Measurements from ENCODE around the gene KCNJ15.
A peak's percentile ranks its signal among the peaks of the same experiment; 100 is the strongest.

KCNJ15 gene

GRCh38 chr21:38325731-38326420 lies 69.1 kb downstream of the KCNJ15 start:
- no peak overlapping the region for H3K4me3 ChIP-seq (ENCODE audit: low read depth, low read length)
- H3K79me2 ChIP-seq (ENCODE audit: control insufficient read depth, insufficient read depth, low read length, unreplicated experiment), result no peaks in the 10 kb centered on the region
- H3K27me3 ChIP-seq (ENCODE audit: insufficient read depth, low read length), result no peaks in the 10 kb centered on the region
- no peak overlapping the region for H2AFZ ChIP-seq (ENCODE audit: low read length, unreplicated experiment)
- H3K27ac ChIP-seq (ENCODE audit: low read depth, low read length), result 0 out of 2 replicates have a peak overlapping the region, but pooled peaks have one; percentile 98
- peaks cover 36% of the 10 kb centered on the region for H3K4me1 ChIP-seq (ENCODE audit: control insufficient read depth, insufficient read depth, low read length, unreplicated experiment)
- no peaks in the 10 kb centered on the region for H3K36me3 ChIP-seq (ENCODE audit: insufficient read depth, low read length)

GRCh38 chr21:38326429-38326828 lies 69.6 kb downstream of the KCNJ15 start:
- H2AFZ ChIP-seq (ENCODE audit: low read length, unreplicated experiment), result no peak overlapping the region
- no peaks in the 10 kb centered on the region for H3K36me3 ChIP-seq (ENCODE audit: insufficient read depth, low read length)
- H3K79me2 ChIP-seq (ENCODE audit: control insufficient read depth, insufficient read depth, low read length, unreplicated experiment), result no peaks in the 10 kb centered on the region
- peaks cover 36% of the 10 kb centered on the region for H3K4me1 ChIP-seq (ENCODE audit: control insufficient read depth, insufficient read depth, low read length, unreplicated experiment)
- H3K27ac ChIP-seq (ENCODE audit: low read depth, low read length), result no peak overlapping the region
- no peak overlapping the region for H3K4me3 ChIP-seq (ENCODE audit: low read depth, low read length)
- no peaks in the 10 kb centered on the region for H3K27me3 ChIP-seq (ENCODE audit: insufficient read depth, low read length)

GRCh38 chr21:38326899-38327298 lies 70.1 kb downstream of the KCNJ15 start:
- no peak overlapping the region for H3K27ac ChIP-seq (ENCODE audit: low read depth, low read length)

GRCh38 chr21:38327984-38328383 lies 71.2 kb downstream of the KCNJ15 start:
- Histone ChIP-seq H2AFZ (ENCODE audit: low read length, unreplicated experiment) (no peak overlapping the region), H3K27me3 (ENCODE audit: insufficient read depth, low read length) (no peaks in the 10 kb centered on the region), H3K27ac (ENCODE audit: low read depth, low read length) (no peak overlapping the region), H3K36me3 (ENCODE audit: insufficient read depth, low read length) (no peaks in the 10 kb centered on the region), H3K4me3 (ENCODE audit: low read depth, low read length) (no peak overlapping the region), H3K4me1 (ENCODE audit: control insufficient read depth, insufficient read depth, low read length, unreplicated experiment) (peaks cover 28% of the 10 kb centered on the region), H3K79me2 (ENCODE audit: control insufficient read depth, insufficient read depth, low read length, unreplicated experiment) (no peaks in the 10 kb centered on the region)

More at GRCh38 chr21:38326899-38327298, 70.1 kb downstream of the KCNJ15 start:
- Histone ChIP-seq H2AFZ (ENCODE audit: low read length, unreplicated experiment) (no peak overlapping the region), H3K4me3 (ENCODE audit: low read depth, low read length) (no peak overlapping the region), H3K79me2 (ENCODE audit: control insufficient read depth, insufficient read depth, low read length, unreplicated experiment) (no peaks in the 10 kb centered on the region), H3K27me3 (ENCODE audit: insufficient read depth, low read length) (no peaks in the 10 kb centered on the region), H3K36me3 (ENCODE audit: insufficient read depth, low read length) (no peaks in the 10 kb centered on the region), H3K4me1 (ENCODE audit: control insufficient read depth, insufficient read depth, low read length, unreplicated experiment) (peaks cover 36% of the 10 kb centered on the region)

GRCh38 chr21:38329162-38329561 lies 72.4 kb downstream of the KCNJ15 start:
- Histone ChIP-seq H3K27me3 (ENCODE audit: insufficient read depth, low read length) (no peaks in the 10 kb centered on the region), H3K27ac (ENCODE audit: low read depth, low read length) (no peak overlapping the region), H3K4me1 (ENCODE audit: control insufficient read depth, insufficient read depth, low read length, unreplicated experiment) (peaks cover 16% of the 10 kb centered on the region), H3K79me2 (ENCODE audit: control insufficient read depth, insufficient read depth, low read length, unreplicated experiment) (no peaks in the 10 kb centered on the region), H3K4me3 (ENCODE audit: low read depth, low read length) (no peak overlapping the region), H2AFZ (ENCODE audit: low read length, unreplicated experiment) (no peak overlapping the region), H3K36me3 (ENCODE audit: insufficient read depth, low read length) (no peaks in the 10 kb centered on the region)

GRCh38 chr21:38330666-38331065 lies 73.9 kb downstream of the KCNJ15 start:
- H3K27me3 ChIP-seq (ENCODE audit: insufficient read depth, low read length), result no peaks in the 10 kb centered on the region
- H2AFZ ChIP-seq (ENCODE audit: low read length, unreplicated experiment), result no peak overlapping the region
- no peak overlapping the region for H3K27ac ChIP-seq (ENCODE audit: low read depth, low read length)
- H3K36me3 ChIP-seq (ENCODE audit: insufficient read depth, low read length), result no peaks in the 10 kb centered on the region
- H3K79me2 ChIP-seq (ENCODE audit: control insufficient read depth, insufficient read depth, low read length, unreplicated experiment), result no peaks in the 10 kb centered on the region
- H3K4me1 ChIP-seq (ENCODE audit: control insufficient read depth, insufficient read depth, low read length, unreplicated experiment), result peaks cover 5% of the 10 kb centered on the region
- H3K4me3 ChIP-seq (ENCODE audit: low read depth, low read length), result no peak overlapping the region

- no peak overlapping the region for H2AFZ ChIP-seq (ENCODE audit: low read length, unreplicated experiment)
- H3K36me3 ChIP-seq (ENCODE audit: insufficient read depth, low read length), result no peaks in the 10 kb centered on the region
- H3K79me2 ChIP-seq (ENCODE audit: control insufficient read depth, insufficient read depth, low read length, unreplicated experiment), result no peaks in the 10 kb centered on the region
- no peak overlapping the region for H3K4me3 ChIP-seq (ENCODE audit: low read depth, low read length)
- H3K27me3 ChIP-seq (ENCODE audit: insufficient read depth, low read length), result no peaks in the 10 kb centered on the region
- no peaks in the 10 kb centered on the region for H3K4me1 ChIP-seq (ENCODE audit: control insufficient read depth, insufficient read depth, low read length, unreplicated experiment)
- H3K27ac ChIP-seq (ENCODE audit: low read depth, low read length), result no peak overlapping the region
Observed at GRCh38 chr21:38333301-38334272, 76.8 kb downstream of the KCNJ15 start.

- no peaks in the 10 kb centered on the region for H3K4me1 ChIP-seq (ENCODE audit: control insufficient read depth, insufficient read depth, low read length, unreplicated experiment)
- H2AFZ ChIP-seq (ENCODE audit: low read length, unreplicated experiment), result no peak overlapping the region
- no peaks in the 10 kb centered on the region for H3K36me3 ChIP-seq (ENCODE audit: insufficient read depth, low read length)
- H3K27me3 ChIP-seq (ENCODE audit: insufficient read depth, low read length), result no peaks in the 10 kb centered on the region
- H3K79me2 ChIP-seq (ENCODE audit: control insufficient read depth, insufficient read depth, low read length, unreplicated experiment), result no peaks in the 10 kb centered on the region
- no peak overlapping the region for H3K27ac ChIP-seq (ENCODE audit: low read depth, low read length)
- no peak overlapping the region for H3K4me3 ChIP-seq (ENCODE audit: low read depth, low read length)
Observed at GRCh38 chr21:38334866-38335265, 78.1 kb downstream of the KCNJ15 start.

GRCh38 chr21:38337793-38338192 lies 81.0 kb downstream of the KCNJ15 start:
- H2AFZ ChIP-seq (ENCODE audit: low read length, unreplicated experiment), result no peak overlapping the region
- H3K4me1 ChIP-seq (ENCODE audit: control insufficient read depth, insufficient read depth, low read length, unreplicated experiment), result peaks cover 12% of the 10 kb centered on the region

GRCh38 chr21:38340131-38340530 lies 83.3 kb downstream of the KCNJ15 start:
- H3K79me2 ChIP-seq (ENCODE audit: control insufficient read depth, insufficient read depth, low read length, unreplicated experiment), result no peaks in the 10 kb centered on the region

More at GRCh38 chr21:38337793-38338192, 81.0 kb downstream of the KCNJ15 start:
- no peaks in the 10 kb centered on the region for H3K79me2 ChIP-seq (ENCODE audit: control insufficient read depth, insufficient read depth, low read length, unreplicated experiment)
- H3K27ac ChIP-seq (ENCODE audit: low read depth, low read length), result no peak overlapping the region
- no peak overlapping the region for H3K4me3 ChIP-seq (ENCODE audit: low read depth, low read length)
- H3K36me3 ChIP-seq (ENCODE audit: insufficient read depth, low read length), result no peaks in the 10 kb centered on the region
- H3K27me3 ChIP-seq (ENCODE audit: insufficient read depth, low read length), result no peaks in the 10 kb centered on the region

More at GRCh38 chr21:38340131-38340530, 83.3 kb downstream of the KCNJ15 start:
- H3K4me3 ChIP-seq (ENCODE audit: low read depth, low read length), result no peak overlapping the region
- no peaks in the 10 kb centered on the region for H3K27me3 ChIP-seq (ENCODE audit: insufficient read depth, low read length)
- H3K4me1 ChIP-seq (ENCODE audit: control insufficient read depth, insufficient read depth, low read length, unreplicated experiment), result peaks cover 27% of the 10 kb centered on the region
- no peak overlapping the region for H3K27ac ChIP-seq (ENCODE audit: low read depth, low read length)
- no peak overlapping the region for H2AFZ ChIP-seq (ENCODE audit: low read length, unreplicated experiment)
- H3K36me3 ChIP-seq (ENCODE audit: insufficient read depth, low read length), result no peaks in the 10 kb centered on the region

All from ACC112 (cell line).